HG03571 (cell line): Measurements from ENCODE around the gene CANX.
"Not testable (repeated sequence)": the region's sequence is repeated elsewhere in the genome, so short reads cannot be mapped to it uniquely, and the experiment has no call there.

Experiments
- ATAC-seq: cut with Tn5 transposase; IDR thresholded peaks from one replicate; pipeline ENCODE4 v1.9.1; 2021; ENCODE audit not compliant: unreplicated experiment

The CANX gene

DNA sequence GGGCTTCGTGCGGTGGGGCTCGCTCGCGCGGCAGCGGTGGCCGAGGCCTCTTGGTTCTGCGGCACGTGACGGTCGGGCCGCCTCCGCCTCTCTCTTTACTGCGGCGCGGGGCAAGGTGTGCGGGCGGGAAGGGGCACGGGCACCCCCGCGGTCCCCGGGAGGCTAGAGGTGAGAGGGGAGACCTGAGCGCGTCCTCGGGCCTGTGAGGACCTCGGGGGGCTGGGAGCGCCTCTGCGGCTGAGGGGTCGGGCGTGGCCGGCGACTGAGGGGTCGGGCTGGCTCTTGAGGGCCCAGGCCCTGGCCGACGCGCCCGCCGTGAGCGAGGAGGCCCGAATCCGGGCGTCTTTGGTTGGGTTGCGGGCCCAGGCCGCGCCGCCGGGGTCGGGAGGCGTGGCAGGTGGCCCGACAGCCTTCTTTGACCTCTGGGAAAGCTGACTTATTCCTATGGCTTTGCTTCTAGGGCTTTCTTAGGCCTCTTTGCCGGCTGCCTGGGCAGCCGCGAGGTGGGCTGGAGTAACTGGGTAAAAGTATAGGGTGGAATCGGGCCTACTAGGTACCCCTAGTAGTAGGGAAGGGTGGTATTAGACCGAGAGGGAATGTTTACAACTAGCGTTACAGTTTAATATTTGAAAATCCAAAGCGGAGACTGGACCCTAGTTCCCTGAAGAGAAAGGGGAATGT lies at the start of gene CANX:
Gene CANX, plus strand, starts transcription at position 33 of the 681 bp plus-strand sequence. CDS start 6,715 bp downstream, outside the sequence.
- ATAC-seq = peak; percentile 1

DNA sequence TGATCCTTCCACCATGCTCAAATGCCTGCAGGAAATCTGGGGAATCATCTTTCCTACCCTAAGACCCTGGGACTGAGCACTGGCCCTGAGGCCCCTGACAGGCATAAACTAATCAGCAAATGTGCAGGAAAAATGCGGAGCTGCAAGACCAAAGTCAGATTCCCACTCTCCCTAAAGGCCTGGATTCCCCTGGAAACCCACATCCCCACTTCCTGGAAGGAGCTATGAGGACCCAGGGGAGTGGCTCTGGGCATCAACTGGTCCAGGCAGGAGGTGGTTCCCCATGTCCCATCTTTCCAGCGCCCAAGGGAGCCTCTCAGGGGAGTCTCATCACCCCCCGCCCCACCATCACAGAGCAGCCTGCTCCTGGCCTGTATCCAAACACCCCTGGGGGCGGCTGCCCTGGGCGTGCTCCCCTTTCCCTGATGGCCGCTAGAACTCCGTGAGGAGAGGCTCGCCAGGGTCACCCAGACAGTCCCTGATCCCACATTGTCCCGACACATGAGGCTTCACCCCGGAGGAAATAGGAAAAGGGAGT lies 49.5 kb upstream of the CANX start:
- ATAC-seq = not testable (repeated sequence)

GRCh38 chr5:179650245-179650644 lies 48.5 kb upstream of the CANX start:
- ATAC-seq = not testable (repeated sequence)

DNA sequence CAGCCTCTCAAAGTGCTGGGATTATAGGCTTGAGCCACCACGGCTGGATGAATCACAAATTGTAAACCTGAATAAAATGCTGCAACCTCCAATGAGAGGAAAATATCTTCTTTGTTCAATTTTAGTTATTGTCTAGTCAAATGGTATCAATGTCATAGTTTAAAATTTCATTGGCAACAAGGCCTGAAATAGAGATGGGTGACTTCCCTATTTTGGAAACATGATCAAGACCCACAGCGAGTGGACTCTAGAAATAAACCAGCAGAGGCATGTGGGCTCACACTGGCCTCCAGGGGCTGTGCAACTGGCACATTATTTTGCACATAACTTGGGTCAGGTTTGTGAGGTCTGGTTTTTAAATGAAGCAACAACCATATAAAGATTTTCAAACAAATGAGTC lies 45.6 kb upstream of the CANX start:
- not testable (repeated sequence) for ATAC-seq

DNA sequence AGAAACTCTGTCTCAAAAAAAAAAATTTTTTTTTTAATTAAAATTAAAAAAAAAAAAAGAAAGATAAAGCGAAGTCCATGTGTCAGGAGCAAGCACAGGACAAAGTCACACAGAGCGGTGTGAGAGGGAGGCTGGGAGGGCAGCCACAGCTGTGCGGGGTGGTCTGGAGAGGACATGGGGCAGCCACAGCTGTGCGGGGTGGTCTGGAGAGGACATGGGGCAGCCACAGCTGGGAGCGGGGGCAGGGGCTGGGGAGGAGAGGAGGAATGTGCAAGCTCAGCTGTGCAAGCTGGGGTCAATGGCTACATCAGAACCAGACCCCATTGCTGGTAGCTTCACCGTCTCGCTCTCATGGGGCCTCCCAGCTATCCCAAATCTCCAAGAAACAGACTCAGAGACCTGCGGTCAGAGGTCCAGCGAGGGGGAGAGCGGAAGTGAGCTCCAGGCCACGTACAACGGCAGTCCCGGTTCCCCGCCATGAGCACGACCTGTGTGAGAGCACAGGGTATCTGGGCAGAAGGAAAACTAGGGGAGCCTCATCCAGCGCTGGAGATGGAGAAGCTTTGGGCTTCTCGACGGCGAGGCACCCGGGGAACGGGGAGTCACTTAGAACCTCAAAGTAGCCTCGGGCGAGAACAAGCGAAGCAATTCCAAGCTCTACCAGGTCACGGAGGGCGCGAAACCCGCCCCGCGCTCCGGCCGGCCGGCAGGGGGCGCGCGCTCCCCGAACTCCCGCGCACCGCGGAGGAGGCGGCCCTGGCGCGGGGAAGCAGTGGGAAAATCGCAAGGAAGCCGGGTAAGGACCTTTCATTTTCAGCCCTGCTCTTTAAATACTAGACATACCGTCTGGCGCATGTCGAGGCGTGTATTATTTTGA lies 41.2 kb upstream of the CANX start:
- peak; percentile 85 for ATAC-seq

DNA sequence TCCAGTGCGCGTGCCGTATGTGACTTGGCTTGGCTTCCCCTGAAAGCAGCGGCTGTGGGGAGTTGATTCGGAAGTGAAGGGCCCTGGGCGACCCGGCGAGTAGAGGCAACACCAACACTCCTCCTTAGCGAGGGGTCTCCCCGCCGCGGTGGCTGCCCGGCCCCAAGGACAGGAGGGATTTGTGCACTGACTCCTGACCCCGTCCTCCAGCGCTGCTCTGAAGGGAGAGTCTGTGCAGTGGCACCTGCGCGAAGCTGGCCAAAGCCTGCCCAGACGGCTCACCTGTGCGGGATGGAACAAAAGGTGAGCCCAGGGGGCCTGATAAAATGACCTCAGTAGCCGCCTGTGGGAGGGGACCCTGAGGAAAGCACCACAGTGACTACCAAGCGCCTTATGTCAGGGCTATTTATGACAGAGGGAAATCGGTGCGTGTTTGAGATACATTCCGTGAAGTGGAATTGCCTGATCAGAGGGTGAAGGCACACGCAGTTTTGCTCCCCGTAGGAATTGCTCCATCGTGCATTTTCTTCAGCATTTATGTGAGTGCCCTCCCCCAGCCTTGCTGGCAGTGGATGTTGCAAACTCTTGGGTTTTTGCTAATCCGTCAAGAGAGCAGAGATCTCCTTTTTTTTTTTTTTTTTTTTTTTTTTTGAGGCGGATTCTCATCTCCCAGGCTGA lies 40.4 kb upstream of the CANX start:
- ATAC-seq = peak; percentile 64

- ATAC-seq = not testable (repeated sequence)
Observed at GRCh38 chr5:179661647-179662046, 37.1 kb upstream of the CANX start.

DNA sequence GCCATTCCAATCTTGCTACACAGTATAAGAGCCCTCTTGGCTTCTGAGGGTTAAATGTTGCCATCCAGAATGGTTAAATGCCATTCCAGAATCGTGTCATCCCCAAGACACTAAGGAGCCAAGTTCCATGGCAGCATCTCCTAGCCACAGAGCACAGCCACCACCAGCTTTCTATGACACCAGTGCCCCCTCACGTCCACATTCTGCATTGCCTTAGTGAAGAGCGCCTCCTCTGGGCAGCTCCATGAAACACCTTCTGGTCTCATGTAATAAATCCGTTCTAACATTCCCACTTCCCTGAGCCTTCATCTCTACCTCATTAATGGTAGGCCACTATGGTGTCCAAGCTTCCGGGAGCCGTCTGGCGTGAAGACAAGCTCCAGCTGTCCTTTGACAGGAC lies 30.4 kb upstream of the CANX start:
- no peak for ATAC-seq

- ATAC-seq = peak; percentile 83
Observed at GRCh38 chr5:179678223-179679013, 20.3 kb upstream of the CANX start.

DNA sequence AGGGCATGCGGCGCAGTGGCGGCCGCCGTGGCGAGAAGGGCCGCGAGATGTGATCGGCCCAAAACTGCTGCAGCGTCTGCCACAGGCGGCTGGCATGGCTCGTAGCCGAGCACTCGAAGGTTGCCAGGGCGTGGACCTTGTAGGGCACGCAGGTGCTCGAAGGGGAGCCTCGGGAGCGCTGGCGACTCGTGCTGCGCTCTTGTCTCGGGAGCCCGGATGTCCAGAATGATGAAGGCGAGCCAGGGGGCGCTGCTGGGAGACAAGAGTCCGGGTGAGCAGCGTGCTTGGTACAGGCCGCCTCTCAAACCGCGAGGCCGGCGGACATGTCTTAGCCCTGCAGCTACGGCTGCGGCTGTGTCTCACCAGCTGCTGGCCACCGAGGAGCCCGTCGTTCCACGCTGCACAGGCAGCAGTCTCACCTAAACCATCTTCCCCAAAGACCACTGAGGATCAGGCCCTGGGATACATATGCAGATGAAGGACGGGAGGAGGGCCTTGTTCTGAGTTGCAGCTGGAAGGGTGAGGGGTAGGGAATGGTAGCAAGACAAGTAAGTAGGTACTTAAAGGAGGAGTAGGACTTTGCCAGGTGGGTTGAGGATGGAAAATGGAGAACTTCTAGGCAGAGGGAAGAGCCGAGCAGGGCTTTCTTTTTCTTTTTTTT lies 19.6 kb upstream of the CANX start:
- peak; percentile 27 for ATAC-seq

- ATAC-seq = no peak
Observed at GRCh38 chr5:179680014-179680779, 18.6 kb upstream of the CANX start.

- no peak for ATAC-seq
Observed at GRCh38 chr5:179680780-179681401, 17.9 kb upstream of the CANX start, which contains the start of gene CBY3. TSS of gene CBY3 (minus strand) at chr5:179681034. CDS start at chr5:179680918, 116 bp downstream.

DNA sequence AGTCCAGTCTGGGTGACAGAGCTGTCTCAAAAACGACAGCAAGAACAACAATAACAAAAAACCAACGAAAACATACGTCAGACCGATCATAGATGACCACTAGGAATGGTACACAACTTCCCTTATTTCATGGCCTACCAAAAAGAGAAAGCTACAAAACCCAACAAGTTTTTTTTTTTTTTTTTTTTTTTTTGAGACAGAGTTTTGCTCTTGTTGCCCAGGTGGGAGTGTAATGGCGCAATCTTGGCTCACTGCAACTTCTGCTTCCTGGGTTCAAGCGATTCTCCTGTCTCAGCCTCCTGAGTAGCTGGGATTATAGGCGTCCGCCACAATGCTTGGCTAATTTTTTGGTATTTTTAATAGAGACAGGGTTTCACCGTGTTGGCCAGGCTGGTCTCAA lies 9.6 kb upstream of the CANX start:
- ATAC-seq = not testable (repeated sequence)

DNA sequence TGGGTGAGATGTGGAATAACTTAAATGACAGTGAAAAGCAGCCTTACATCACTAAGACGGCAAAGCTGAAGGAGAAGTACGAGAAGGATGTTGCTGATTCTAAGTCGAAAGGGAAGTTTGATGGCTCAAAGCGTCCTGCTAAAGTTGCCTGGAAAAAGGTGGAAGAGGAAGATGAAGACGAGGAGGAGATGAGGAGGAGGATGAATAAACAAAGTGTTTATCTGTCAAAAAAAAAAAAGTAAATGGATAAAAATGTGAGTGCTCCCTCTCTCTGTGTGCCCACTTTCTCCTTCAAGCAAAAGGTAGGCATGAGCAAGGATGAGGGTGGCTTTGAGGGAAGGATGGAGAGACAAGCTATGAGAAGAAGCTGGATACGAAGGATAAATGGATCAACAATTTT lies 4.2 kb upstream of the CANX start:
- ATAC-seq = no peak

- no peak for ATAC-seq
Observed at GRCh38 chr5:179696603-179697002, 2.2 kb upstream of the CANX start.

DNA sequence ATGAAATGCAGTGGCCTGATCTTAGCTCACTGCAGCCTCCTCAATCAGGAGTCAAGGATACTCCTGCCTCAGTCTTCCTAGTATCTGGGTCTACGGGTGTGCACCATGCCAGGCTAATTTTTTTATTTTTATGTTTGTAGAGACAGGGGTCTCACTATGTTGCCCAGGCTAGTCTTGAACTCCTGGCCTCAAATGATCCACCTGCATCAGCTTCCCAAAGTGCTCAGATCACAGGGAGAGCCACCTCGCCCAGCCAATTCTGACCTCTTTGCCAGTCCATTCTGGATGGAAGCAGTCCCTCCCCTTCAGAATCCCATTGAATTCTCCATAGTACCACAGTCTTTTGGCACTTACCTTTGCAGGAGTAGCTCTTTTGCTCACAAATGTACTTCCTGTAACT lies 1.7 kb upstream of the CANX start:
- ATAC-seq = no peak

DNA sequence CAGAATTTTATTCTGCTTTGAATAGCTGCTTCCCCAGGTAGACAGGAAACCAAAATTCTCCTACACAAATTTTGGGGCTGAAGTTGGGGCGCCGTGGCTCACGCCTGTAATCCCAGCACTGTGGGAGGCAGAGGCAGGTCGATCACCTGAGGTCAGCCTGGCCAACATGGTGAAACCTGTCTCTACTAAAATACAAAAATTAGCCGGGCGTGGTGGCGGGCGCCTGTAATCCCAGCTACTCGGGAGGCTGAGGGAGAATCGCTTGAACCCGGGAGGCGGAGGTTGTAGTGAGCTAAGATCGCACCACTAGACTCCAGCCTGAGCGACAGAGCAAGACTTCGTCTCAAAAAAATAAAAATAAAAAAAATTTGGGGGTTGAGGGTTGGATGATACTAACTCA lies 1.2 kb upstream of the CANX start:
- ATAC-seq = not testable (repeated sequence)

DNA sequence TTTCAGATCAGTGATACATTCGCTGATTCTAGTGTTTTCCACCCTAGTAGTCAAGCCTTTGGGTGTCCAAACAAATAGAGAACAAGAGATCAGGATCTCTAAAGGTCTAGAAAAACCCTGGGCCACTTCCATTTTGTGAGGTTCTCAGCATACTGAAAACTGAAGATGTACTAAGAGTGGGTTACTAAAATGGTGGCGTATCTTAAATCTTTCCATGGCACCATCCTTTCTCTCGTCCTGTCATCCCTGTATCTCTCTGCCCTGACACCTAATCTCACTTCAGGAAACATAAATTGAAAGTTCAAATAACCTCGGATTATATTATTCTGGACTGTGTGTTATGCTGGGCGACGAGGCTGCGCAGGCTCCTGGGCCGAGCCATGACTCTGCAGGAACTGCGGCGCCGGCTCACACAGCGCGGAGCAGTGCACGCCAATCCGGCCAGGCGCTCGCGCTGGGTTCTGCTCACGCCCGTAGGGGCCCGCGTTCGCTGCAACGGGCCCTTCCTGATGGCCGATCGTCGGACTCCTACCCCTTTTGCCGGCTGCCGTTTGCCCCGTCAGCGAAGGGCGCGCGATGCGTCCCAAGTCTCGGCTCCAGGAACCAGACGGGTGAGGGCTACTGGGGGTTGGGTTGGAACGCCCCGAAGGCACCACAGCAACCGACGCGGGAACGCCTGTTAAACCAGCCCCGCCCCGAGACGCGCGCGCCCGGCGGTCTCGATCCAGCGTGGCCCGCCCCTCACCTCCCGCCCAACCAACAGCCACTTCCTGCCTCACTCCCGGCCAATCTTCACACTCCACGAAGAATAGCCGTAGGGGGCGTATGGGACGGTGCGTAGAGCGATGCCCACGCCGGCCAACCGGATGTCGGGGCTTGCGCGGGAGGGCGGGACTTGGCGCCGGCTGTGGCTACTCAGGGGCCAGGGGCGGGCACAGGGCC lies 503 bp upstream of the CANX start:
- ATAC-seq = peak; percentile 84
